CD8-positive, alpha-beta memory T cell (primary cell): ENCODE measurements around the gene ASCL4. TPM values are rescaled to one million over a fixed set of nuclear protein-coding genes. Genes with fewer than 3 reads are reported as not detected.
A peak's percentile ranks its signal among the peaks of the same experiment; 100 is the strongest.

Experiments used
- CTCF ChIA-PET: fragments of 350-600 bp; sonication (Branson Sonifier 250); formaldehyde crosslinking; loops from one replicate; lab custom pipeline; 2021; ENCODE audit warnings: antibody characterized with exemption; lab: Charles Lee
- POLR2A ChIA-PET: fragments of 350-600 bp; sonication (Branson Sonifier 250); formaldehyde crosslinking; loops from one replicate; lab custom pipeline; 2021; ENCODE audit warnings: antibody characterized with exemption; lab: Charles Lee
- DNase-seq, 5 donors: peaks; one replicate each; pipeline versions ENCODE4 v3.0.0 to v3.0.0-alpha.2; 2020 to 2022; ENCODE audit warnings: mixed read lengths in 1 of 5
- H3K27ac ChIP-seq: one replicate; pipeline ENCODE4 v1.7.0; 2013; ENCODE audit warnings: low read depth, mild to moderate bottlenecking, low read length, moderate library complexity
- H3K27me3 ChIP-seq: 2 replicates; pipeline ENCODE4 v1.7.0; 2013; ENCODE audit warnings: low read length, mild to moderate bottlenecking; ENCODE audit not compliant: insufficient read depth, poor library complexity, severe bottlenecking
- H3K36me3 ChIP-seq: 2 replicates; pipeline ENCODE4 v1.7.0; 2013; ENCODE audit warnings: mild to moderate bottlenecking, low read length, moderate library complexity; ENCODE audit not compliant: insufficient read depth
- H3K4me1 ChIP-seq: 2 replicates; pipeline ENCODE4 v1.7.0; 2013; ENCODE audit warnings: mild to moderate bottlenecking, low read length, moderate library complexity; ENCODE audit not compliant: insufficient read depth
- H3K4me3 ChIP-seq: 2 replicates; pipeline ENCODE4 v1.7.0; 2013; ENCODE audit warnings: mild to moderate bottlenecking, low read length
- H3K9me3 ChIP-seq: 2 replicates; pipeline ENCODE4 v1.7.0; 2013; ENCODE audit warnings: mild to moderate bottlenecking, low read length
- H3K27ac Mint-ChIP-seq, 8 donors: one replicate each; pipeline ENCODE4 v1.8.0; 2020 to 2021; ENCODE audit warnings: mixed read lengths in 8 of 8, mild to moderate bottlenecking in 6 of 8, inconsistent platforms in 3 of 8, moderate library complexity in 3 of 8
- H3K27me3 Mint-ChIP-seq, 2 donors: one replicate each; pipeline ENCODE4 v1.8.0; 2020 to 2021; ENCODE audit warnings: mixed read lengths in 2 of 2, mild to moderate bottlenecking in 1 of 2, moderate library complexity in 1 of 2
- H3K36me3 Mint-ChIP-seq, 3 donors: one replicate each; pipeline ENCODE4 v1.8.0; 2020 to 2021; ENCODE audit warnings: mixed read lengths in 3 of 3, inconsistent platforms in 1 of 3, mild to moderate bottlenecking in 1 of 3
- H3K4me1 Mint-ChIP-seq, 3 donors: one replicate each; pipeline ENCODE4 v1.8.0; 2020 to 2021; ENCODE audit warnings: mixed read lengths in 3 of 3, inconsistent platforms in 1 of 3, mild to moderate bottlenecking in 1 of 3
- H3K4me3 Mint-ChIP-seq, 7 donors: one replicate each; pipeline ENCODE4 v1.8.0; 2020 to 2021; ENCODE audit warnings: mixed read lengths in 7 of 7, mild to moderate bottlenecking in 6 of 7, moderate library complexity in 4 of 7, inconsistent platforms in 2 of 7
- H3K9me3 Mint-ChIP-seq, 5 donors: one replicate each; pipeline ENCODE4 v1.8.0; 2020 to 2022; ENCODE audit warnings: mixed read lengths in 5 of 5, mild to moderate bottlenecking in 3 of 5, moderate library complexity in 2 of 5, inconsistent platforms in 1 of 5
- polyA plus RNA-seq: library from polyadenylated mRNA; unstranded; fragments of 300-500 nt; fragmentation: Illumina TruSeq; gene quantifications from one replicate; pipeline ENCODE4 v1.2.3, GENCODE V29; 2021
- total RNA-seq, 2 experiments: library from RNA; stranded (reverse); gene quantifications; one replicate each; pipeline ENCODE4 v1.2.3, GENCODE V29; 2021

Gene ASCL4
- total and polyA plus RNA-seq, 3 experiments from 2014 or later, result not detected

DNA sequence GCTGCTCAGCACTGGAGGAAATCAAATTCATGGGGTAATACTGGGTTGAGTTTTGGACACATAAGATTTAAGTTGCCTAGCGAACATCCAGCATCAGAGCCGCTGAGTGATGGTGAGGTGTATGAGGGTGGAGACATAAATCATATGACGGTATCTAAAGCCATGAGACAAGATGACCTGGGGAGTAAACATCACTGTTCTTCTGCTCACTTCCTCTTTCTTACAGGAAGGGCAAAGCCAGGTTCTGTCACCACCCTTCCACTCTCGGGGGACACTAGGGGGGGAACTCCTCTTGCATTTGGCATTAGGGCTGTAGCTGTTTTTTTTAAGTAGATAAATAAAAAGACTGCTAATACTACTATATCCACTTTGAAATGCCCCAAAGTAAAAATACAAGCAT is 37.6 kb upstream of the ASCL4 start:
- peaks cover 63% of the 10 kb centered on the region for H3K36me3 ChIP-seq
- Mint-ChIP-seq H3K4me3 (no peak overlapping the region), H3K9me3 (no peaks in the 10 kb centered on the region), H3K27me3 (no peaks in the 10 kb centered on the region), H3K36me3 (peaks cover 22 to 96% (median 43%) of the 10 kb centered on the region in 3 donors), H3K27ac (peak overlapping the region in 3 of 8 donors; percentile 0 to 78 (median 14)), H3K4me1 (peaks cover 0 to 7% (median 3%) of the 10 kb centered on the region in 3 donors)
- no peaks in the 10 kb centered on the region for H3K9me3 ChIP-seq
- no peaks in the 10 kb centered on the region for H3K27me3 ChIP-seq
- H3K27ac ChIP-seq, result no peak overlapping the region
- ChIA-PET POLR2A (interaction anchor here (1.2 kb wide), 1 partner anchor 22 kb away, joined by 4 read pairs; no protein-coding TSS in a partner anchor), CTCF (no interaction called here)
- no peak for DNase-seq
- no peak overlapping the region for H3K4me3 ChIP-seq
- no peaks in the 10 kb centered on the region for H3K4me1 ChIP-seq

DNA sequence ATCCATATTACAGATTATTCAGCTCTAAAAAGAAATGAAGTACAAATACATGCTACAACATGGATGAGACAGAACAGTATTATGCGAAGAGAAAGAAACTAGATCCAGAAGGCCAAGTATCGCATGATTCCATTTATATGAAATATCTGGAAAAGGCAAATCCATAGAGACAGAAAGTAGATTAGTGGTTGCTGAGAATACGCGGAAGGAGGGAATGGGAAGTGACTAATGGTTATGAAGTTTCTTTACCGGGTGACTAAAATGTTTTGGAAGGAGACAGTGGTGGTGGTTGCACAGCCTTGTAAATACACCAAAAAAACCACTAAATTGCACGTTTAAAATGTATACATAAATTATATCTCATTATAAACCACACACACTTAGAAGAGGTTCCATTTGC is 26.0 kb upstream of the ASCL4 start:
- Mint-ChIP-seq H3K36me3 (peaks cover 2 to 36% (median 14%) of the 10 kb centered on the region in 3 donors), H3K9me3 (no peaks in the 10 kb centered on the region), H3K27ac (no peak overlapping the region), H3K27me3 (no peaks in the 10 kb centered on the region), H3K4me1 (peaks cover 3 to 14% (median 10%) of the 10 kb centered on the region in 3 donors), H3K4me3 (no peak overlapping the region)
- no peak overlapping the region for H3K4me3 ChIP-seq
- H3K36me3 ChIP-seq, result peaks cover 35% of the 10 kb centered on the region
- H3K4me1 ChIP-seq, result no peaks in the 10 kb centered on the region
- no peaks in the 10 kb centered on the region for H3K9me3 ChIP-seq
- no peak overlapping the region for H3K27ac ChIP-seq
- no peak for DNase-seq
- H3K27me3 ChIP-seq, result no peaks in the 10 kb centered on the region
- POLR2A ChIA-PET, result interaction anchor here (0.6 kb wide), 1 partner anchor 798 kb away, joined by 6 read pairs; no protein-coding TSS in a partner anchor
- CTCF ChIA-PET, result no interaction called here

DNA sequence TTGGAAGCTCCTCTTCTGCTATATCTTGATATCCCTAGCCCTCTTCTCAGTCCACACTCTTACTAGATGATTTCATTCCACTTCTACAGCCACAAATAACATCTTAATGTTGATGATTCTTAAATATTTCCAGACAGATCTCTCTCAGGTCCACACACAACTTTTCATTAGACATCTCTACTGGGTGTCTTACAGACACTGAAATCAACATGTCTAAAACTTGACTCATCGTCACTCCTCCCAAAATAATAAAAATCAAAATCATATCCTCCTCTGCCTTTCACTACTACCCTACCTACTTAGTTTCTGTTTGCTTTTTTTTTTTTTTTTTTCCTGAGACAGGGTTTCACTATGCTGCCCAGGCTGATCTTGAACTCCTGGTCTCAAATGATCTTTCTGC is 25.4 kb upstream of the ASCL4 start:
- H3K36me3 Mint-ChIP-seq, result peaks cover 3 to 38% (median 15%) of the 10 kb centered on the region in 3 donors
- ChIA-PET CTCF (no interaction called here), POLR2A (no interaction called here)
- H3K4me1 Mint-ChIP-seq, result peaks cover 3 to 19% (median 16%) of the 10 kb centered on the region in 3 donors
- no peaks in the 10 kb centered on the region for H3K4me1 ChIP-seq
- no peak overlapping the region for H3K27ac ChIP-seq
- H3K4me3 ChIP-seq, result no peak overlapping the region
- no peak overlapping the region for H3K4me3 Mint-ChIP-seq
- H3K9me3 Mint-ChIP-seq, result no peaks in the 10 kb centered on the region
- peaks cover 29% of the 10 kb centered on the region for H3K36me3 ChIP-seq
- H3K27ac Mint-ChIP-seq, result no peak overlapping the region
- H3K27me3 Mint-ChIP-seq, result no peaks in the 10 kb centered on the region
- H3K27me3 ChIP-seq, result no peaks in the 10 kb centered on the region
- no peak for DNase-seq
- H3K9me3 ChIP-seq, result no peaks in the 10 kb centered on the region

DNA sequence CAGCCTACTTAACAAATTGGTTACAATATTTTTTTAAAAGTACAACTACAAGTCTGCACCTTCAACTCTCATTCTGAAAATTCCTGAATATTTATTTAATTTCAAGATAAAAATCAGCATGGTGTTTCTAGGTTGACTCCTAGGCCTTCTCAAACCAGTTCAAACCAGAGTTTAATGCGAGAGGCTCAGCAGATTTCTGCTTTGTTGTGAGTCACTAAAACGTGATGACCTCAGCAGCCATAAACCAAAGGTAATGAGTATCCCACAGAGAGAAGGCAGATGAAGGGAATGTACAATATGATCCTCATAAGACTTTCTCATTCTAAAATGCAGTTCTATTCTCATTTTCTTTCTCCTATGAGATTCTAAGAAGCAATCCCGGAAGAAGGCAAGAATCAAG is 15.1 kb upstream of the ASCL4 start:
- Mint-ChIP-seq H3K27me3 (no peaks in the 10 kb centered on the region), H3K9me3 (no peaks in the 10 kb centered on the region), H3K27ac (peak overlapping the region in 7 of 8 donors; percentile 54 to 97 (median 89)), H3K36me3 (peaks cover 2 to 47% (median 3%) of the 10 kb centered on the region in 3 donors), H3K4me1 (peaks cover 30 to 54% (median 50%) of the 10 kb centered on the region in 3 donors), H3K4me3 (peak overlapping the region; percentile 88 to 95 (median 90))
- CTCF ChIA-PET, result no interaction called here
- peaks cover 36% of the 10 kb centered on the region for H3K4me1 ChIP-seq
- H3K9me3 ChIP-seq, result no peaks in the 10 kb centered on the region
- peak overlapping the region; percentile 64 for H3K27ac ChIP-seq
- DNase-seq, result no peak
- H3K36me3 ChIP-seq, result peaks cover 17% of the 10 kb centered on the region
- H3K27me3 ChIP-seq, result no peaks in the 10 kb centered on the region
- POLR2A ChIA-PET, result interaction anchor here (0.6 to 0.7 kb wide), 2 partner anchors 23 to 379 kb away, joined by 3 to 4 read pairs; no protein-coding TSS in a partner anchor
- H3K4me3 ChIP-seq, result peak overlapping the region; percentile 93

DNA sequence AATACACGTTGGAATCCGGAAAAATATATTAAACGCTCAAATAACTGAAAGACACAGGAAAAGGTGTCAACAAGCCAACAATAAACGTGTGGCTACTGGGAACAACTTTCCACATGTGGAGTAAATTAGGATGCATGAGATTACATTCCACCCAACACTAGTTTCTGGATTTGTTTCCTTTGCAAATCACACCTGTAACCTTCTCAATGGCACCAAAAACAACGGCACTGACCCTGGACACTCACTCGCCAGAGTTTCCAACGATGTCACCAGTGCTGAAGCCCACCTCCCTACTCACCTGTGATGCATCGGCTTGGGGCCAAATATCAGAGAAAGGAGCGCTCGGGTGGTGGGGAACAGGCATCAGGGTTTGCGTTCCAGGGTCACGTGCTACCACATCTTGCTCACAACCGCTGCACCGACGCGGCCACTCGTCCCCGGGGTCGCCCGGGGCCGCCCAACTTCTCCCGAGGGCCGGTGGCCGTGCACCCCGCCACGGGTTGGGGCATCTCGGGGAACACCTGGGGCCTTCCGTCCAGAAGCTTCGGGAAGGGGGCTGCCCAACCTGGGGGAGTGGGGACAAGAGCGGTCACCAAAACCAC is 14.2 kb upstream of the ASCL4 start:
- Mint-ChIP-seq H3K9me3 (no peaks in the 10 kb centered on the region), H3K36me3 (peaks cover 2 to 38% (median 3%) of the 10 kb centered on the region in 3 donors), H3K4me1 (peaks cover 30 to 51% (median 50%) of the 10 kb centered on the region in 3 donors), H3K27ac (peak overlapping the region in 7 of 8 donors; percentile 84 to 97 (median 89)), H3K4me3 (peak overlapping the region; percentile 88 to 95 (median 90)), H3K27me3 (no peaks in the 10 kb centered on the region)
- H3K27ac ChIP-seq, result peak overlapping the region; percentile 64
- peaks cover 36% of the 10 kb centered on the region for H3K4me1 ChIP-seq
- peaks cover 10% of the 10 kb centered on the region for H3K36me3 ChIP-seq
- H3K4me3 ChIP-seq, result peak overlapping the region; percentile 93
- DNase-seq, result peak; percentile 17 to 55 (median 24)
- no peaks in the 10 kb centered on the region for H3K9me3 ChIP-seq
- CTCF ChIA-PET, result no interaction called here
- POLR2A ChIA-PET, result interaction anchor here (0.6 kb wide), 1 partner anchor 380 kb away, joined by 3 read pairs; no protein-coding TSS in a partner anchor
- no peaks in the 10 kb centered on the region for H3K27me3 ChIP-seq

DNA sequence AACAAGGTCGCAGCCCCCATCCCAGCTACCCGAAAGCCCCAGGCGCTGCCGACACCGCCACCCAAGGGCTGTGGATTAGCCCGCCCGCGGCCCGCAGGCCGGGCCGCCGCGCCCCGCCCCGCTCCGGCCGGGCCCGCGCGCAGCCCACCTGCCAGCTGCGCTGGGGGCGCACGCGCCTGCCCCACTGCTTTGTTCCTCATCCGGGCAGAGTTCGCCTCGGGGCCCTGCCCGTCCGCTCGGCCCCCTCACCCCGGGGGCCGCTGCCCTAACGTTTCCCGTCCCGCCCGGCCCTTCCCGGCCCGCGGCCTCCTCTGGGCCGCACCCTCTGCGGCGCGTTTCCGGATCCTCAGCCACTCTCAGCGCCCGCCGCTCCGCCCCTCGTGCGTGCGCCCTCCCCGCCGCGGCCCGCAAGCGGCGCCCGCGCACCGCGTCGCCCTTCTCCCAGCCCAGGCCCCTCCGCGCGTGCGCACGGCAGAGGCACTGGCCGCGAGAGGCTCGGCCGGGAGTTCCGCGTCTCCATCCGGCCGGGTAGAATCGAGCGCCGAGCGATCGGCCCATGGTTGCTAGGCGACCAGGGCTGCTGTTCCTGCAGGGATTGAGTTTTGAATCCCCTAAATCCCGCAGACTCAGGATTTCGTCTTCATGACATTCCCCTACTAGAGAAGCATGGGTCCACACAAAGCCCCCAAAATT is 13.5 kb upstream of the ASCL4 start, which contains the start of gene PRDM4:
Gene PRDM4 (minus strand): TSS at position 329 of the 693 bp plus-strand sequence. CDS start 622 bp downstream, outside the sequence.
- Histone ChIP-seq H3K27ac (peak within 1 kb of the TSS; percentile 81), H3K36me3 (peaks cover 10% of the 10 kb centered on the region), H3K4me1 (peaks cover 36% of the 10 kb centered on the region), H3K4me3 (peak within 1 kb of the TSS; percentile 93), H3K9me3 (no peaks in the 10 kb centered on the region), H3K27me3 (no peaks in the 10 kb centered on the region)
- Mint-ChIP-seq H3K36me3 (peaks cover 2 to 35% (median 3%) of the 10 kb centered on the region in 3 donors), H3K4me1 (peaks cover 30 to 51% (median 50%) of the 10 kb centered on the region in 3 donors), H3K9me3 (no peaks in the 10 kb centered on the region), H3K27ac (peak within 1 kb of the TSS; percentile 92 to 98 (median 96)), H3K4me3 (peak within 1 kb of the TSS; percentile 88 to 95 (median 90)), H3K27me3 (no peaks in the 10 kb centered on the region)
- peak; percentile 86 to 94 (median 91) for DNase-seq
- ChIA-PET POLR2A (no interaction called here), CTCF (no interaction called here)

DNA sequence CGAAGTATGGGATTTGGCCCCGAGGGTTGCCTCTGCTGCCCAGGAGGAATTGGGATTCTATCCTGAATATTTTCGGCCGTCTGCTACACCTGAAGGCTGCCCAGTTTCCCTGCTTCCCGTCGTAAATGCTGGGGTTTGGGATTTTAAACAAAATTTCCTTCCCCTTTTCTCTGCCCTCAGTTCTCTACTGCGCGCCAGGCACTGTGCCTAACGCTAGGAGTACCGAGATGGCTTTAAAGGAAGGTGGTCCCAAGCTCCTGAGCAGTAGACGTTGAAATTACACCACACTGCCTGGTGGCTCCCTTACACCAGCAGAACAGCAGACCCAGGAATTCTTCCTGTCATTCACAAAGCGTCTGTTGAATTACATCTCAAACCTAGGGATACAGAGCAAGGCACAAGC is 13.0 kb upstream of the ASCL4 start:
- Mint-ChIP-seq H3K27me3 (no peaks in the 10 kb centered on the region), H3K27ac (peak overlapping the region; percentile 92 to 98 (median 94)), H3K36me3 (peaks cover 1 to 30% (median 3%) of the 10 kb centered on the region in 3 donors), H3K4me1 (peaks cover 30 to 48% (median 47%) of the 10 kb centered on the region in 3 donors), H3K9me3 (no peaks in the 10 kb centered on the region), H3K4me3 (peak overlapping the region; percentile 86 to 94 (median 89))
- peak overlapping the region; percentile 81 for H3K27ac ChIP-seq
- peaks cover 5% of the 10 kb centered on the region for H3K36me3 ChIP-seq
- H3K4me1 ChIP-seq, result peaks cover 36% of the 10 kb centered on the region
- H3K27me3 ChIP-seq, result no peaks in the 10 kb centered on the region
- ChIA-PET CTCF (no interaction called here), POLR2A (no interaction called here)
- DNase-seq, result no peak
- peak overlapping the region; percentile 84 for H3K4me3 ChIP-seq
- H3K9me3 ChIP-seq, result no peaks in the 10 kb centered on the region
